Hindlimb muscle (tissue), 1 donor: Measurements from ENCODE around the gene VAPB. TPM values are rescaled to one million over a fixed set of nuclear protein-coding genes. Genes with fewer than 3 reads are reported as not detected.
"Not testable (repeated sequence)": the region's sequence is repeated elsewhere in the genome, so short reads cannot be mapped to it uniquely, and the experiment has no call there.

Experiments
- DNase-seq: peaks from one replicate; pipeline ENCODE4 v3.0.0-alpha.2; 2013
- polyA plus RNA-seq: library from polyadenylated mRNA; unstranded; fragments of 120-200 nt; gene quantifications from one replicate; pipeline ENCODE4 v1.2.1, GENCODE V29; 2013; ENCODE audit not compliant: insufficient read length

Gene VAPB
- polyA plus RNA-seq, result 54.2 TPM

DNA sequence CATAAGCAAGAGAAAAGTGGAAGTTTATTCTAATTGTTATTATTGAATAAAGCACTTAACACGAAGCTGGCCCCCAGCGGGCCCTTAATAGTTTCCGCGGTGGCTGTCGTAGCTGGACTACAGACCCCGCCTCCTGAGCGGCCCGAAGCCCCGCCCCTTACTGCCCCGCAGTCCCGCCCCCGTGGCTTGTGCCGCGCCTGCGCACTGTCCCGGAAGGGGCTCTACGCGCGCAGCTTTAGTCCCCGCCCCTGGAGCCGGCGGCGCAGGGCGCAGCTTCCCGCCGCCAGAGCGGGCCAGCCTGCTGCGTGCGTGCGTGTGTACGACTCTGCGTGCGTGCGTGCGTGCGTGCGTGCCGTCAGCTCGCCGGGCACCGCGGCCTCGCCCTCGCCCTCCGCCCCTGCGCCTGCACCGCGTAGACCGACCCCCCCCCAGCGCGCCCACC is at the start of gene VAPB:
TSS of gene VAPB (plus strand) at position 348 of the 442 bp plus-strand sequence. CDS start 231 bp downstream, outside the sequence.
- peak; percentile 97 for DNase-seq

- DNase-seq, result no peak
These were observed 49.3 kb upstream of the VAPB start for GRCh38 chr20:58339741-58340140.

DNA sequence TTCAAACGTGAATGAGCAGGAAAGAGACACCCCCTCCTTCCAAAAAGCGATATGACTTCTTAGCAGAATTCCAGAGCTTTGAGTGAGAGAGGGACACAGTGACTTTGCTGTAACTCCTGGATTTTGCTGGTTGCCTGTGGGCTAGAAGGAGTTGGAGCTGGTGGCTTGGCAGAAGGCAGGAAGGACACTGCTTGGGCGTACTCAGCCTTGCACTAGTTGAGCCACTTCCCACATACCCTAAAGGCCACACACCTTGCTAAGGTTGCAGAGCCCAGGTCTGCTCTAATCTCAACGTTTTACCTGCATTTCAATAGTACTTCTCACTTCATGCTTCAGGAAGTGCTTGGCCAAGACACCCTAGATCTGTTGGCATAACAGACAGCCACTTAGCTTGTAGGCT is 48.9 kb upstream of the VAPB start:
- no peak for DNase-seq

DNA sequence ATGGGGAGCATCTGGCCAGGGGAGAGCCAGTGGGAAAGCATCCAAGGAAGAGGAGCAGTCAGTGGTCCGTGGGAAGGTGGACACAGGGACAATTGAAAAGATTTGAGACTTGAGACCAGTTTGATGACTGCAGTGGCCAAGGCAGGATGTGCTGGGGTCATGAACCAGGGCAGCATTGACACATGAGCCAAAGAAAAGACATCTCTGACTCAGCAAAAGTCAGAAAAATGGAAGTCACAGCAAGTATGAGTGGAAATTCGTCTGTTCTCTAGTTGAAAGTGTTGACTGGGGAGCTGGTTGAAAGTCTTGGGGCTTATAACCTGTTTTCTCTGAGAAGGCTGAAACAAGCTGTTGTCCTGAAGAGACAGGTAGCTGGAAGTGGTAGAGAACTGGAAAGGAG is 48.2 kb upstream of the VAPB start:
- DNase-seq, result no peak

GRCh38 chr20:58342104-58342945 is 46.7 kb upstream of the VAPB start:
- no peak for DNase-seq

- no peak for DNase-seq
These were observed 44.3 kb upstream of the VAPB start for GRCh38 chr20:58344741-58345140.

DNA sequence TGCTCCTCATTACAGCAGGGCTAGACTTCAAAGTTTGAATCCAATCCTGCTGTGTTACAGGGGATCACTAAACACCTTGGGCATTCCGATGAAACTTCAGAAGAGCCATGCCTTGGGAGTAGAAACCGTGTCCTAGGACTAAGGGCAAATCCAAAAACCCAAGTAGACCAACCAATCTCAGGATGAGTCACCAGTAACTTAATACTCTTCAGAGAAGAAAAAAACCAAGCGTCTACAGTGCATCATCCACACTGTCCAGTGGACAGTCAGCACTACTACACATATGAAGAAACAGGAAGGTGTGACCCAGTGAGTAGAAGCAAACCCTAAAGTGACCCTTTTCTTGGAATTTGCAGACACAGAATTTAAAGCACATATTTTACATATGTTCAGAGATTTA is 39.5 kb upstream of the VAPB start:
- no peak for DNase-seq

DNA sequence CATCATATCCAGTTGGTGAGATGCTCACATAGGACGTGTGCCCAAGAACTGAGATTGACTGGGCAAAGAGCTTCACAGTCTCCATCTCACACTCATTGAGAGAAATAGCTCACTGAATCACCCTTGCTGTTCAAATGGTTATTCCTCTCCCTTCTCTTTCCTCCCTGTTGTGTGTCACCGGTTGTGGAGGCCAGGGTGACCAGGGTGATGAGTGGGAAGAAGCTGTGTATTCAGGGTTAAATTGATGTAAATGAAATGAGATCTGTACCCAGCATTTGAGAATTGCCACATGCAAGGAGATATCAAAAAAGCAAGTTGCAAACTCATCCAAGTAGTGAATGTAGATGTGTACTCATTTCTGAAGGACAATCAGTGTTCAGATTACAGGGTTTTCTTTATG is 36.6 kb upstream of the VAPB start:
- DNase-seq, result no peak

GRCh38 chr20:58359441-58359840 is 29.6 kb upstream of the VAPB start:
- no peak for DNase-seq

DNA sequence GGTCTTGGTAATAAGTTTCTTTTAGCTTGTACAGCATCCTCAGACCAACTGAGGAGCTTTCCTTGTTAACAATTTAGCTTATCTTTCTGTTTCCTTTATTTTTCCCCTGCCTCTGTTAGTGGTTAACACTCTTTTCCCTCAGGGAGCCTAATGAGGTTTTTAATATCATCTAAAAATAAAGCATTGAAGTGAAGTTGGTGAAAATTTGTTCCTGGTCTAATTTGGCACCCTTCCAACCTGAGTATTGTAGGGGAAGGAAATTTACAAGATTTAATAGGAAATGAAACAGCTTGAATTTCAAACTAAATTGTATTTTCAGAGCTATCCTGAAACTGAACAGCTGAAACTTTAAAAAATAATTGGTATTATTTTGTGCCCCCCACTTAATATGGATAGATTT is 28.1 kb upstream of the VAPB start:
- no peak for DNase-seq

GRCh38 chr20:58361481-58362205 is 27.4 kb upstream of the VAPB start:
- peak; percentile 35 for DNase-seq

DNA sequence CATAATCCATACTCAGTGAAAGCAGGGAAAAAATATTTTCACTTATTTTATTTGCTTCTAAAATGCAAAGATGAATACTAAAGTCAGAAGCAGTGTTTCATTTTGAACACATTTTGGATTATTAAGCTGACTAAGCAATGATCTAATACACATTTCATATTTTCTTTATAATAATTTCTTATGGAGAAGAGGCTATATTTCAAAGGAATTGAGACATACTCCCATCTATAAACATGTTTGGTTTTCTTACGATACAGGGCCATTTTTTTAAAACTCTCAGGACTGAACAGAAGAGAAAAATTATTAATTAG is 26.9 kb upstream of the VAPB start:
- DNase-seq, result no peak

- DNase-seq, result no peak
These were observed 26.1 kb upstream of the VAPB start for GRCh38 chr20:58362970-58363369.

DNA sequence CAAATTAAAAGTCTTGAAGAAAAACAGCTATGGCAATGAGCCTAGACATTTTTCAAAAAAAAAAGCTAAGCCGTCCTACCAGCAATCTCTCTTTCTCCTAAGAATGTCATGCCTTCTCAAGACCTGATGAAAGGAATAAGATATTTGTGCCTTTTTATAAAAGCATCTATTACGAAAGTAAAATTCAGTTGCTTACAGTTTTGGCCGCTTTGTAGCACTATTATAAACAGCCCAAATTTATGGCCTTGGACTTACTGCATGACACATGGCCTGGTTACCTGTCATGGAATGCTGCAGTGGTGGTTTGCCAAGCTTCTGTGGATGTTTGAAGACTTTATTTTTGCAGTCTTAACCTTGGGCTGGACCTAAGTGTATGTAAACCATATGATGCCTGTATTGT is 22.2 kb upstream of the VAPB start:
- no peak for DNase-seq

GRCh38 chr20:58372806-58373205 is 16.2 kb upstream of the VAPB start:
- no peak for DNase-seq

- not testable (repeated sequence) for DNase-seq
These were observed 15.7 kb upstream of the VAPB start for GRCh38 chr20:58373296-58373695.

DNA sequence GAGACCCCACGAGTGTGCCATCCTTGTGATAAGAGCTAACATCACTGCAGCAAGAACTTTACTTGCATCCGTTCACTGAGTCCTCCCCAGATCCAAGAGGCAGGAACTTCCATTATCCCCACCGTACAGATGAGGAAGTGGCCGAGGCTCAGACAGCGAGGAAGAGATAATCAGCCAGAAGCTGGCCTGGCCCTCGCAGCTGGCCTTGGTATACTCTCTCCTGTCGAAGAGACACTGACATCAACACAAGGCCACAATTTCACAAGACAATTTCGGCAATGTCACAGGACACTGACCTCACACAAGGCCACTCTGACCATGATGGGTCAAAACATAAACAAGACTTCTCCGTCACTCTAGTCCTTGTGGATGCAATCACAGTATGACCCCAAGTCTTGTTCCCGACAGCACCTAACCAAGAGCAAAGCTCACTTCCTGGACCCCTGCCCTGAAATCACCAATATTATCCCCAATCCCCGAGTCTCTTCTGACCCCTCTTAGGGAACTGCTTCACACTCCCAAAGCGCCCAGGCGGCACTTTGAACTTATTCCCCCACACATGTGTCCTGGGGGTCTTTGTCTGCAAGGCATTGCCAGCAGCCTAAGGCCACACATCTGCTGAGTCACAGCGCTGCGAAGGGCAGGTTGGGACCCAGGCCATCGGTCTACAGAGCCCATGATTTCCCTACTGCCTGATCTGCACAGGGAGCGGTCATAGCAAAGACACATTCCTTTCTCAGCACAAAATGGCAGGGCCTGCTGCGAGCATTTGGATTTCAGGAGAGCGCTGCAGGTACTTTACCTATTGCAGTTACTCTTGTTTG is 14.8 kb upstream of the VAPB start:
- DNase-seq, result no peak

DNA sequence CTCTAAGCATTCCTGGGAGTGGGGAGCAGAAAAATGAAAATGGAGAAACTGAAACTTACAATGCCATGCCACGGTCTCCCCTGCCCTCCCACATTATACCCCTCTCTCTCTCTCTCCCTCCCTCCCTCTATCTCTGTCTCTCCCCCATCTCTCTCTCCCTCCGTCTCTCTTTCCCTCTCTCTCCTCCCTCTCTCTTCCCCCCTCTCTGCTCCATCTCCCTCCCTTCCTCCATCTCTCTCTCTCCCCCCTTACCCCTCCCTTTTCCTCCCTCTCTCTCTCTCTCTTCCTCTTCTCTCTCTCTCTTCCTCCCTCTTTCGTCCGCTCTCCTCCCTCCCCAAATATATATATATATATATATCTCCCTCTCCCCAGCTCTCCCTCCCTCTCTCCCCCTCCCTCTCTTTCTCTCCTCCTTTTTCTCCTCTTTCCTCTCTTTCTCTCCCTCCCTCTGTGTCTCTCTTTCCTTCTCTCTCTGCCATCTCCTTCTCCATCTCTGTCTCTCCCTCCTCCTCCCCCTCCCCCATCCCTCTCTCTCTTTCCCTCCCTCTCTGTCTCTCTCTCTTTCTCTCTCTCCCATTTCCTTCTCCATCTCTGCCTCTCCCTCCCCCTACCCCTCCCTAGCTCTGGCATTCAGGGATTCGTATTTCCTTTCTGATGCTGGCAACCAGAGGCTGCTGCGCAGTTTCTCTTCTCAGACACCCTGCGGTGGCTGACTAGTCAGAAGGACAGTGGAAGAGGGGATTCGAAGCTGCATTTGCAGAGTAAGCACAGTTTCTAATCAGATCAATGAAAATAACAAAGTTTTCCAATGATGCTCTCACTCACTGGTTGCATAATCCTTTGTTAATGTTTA is 13.9 kb upstream of the VAPB start:
- peak; percentile 61 for DNase-seq

DNA sequence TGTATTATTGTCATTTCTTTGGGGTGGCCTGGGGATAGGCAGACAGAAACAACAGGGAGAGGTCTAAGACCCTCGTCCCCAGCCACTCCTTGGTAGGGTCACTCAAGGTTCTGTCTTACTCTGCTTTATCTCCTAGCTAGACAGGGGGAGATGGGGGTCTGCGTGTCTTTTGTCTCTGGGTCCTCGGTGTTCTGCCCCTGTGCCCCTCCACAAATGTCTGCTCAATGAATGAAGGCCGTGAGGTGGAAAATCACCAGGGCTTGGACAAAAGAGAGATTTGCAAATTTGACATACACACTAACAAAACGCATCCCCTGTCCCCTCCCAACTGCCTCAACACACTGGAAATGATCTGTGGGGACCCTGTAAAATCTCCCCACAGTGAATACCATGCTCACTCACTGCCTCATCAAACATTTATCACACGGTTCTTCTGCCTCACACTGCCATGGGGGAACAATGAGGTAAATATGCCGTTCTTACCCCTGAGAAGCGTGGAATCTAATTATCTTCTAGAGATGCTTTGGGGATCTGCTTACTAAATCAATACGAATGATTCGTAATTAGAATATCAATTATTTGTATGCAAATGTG is 13.2 kb upstream of the VAPB start:
- DNase-seq, result no peak

GRCh38 chr20:58377017-58377416 is 12.0 kb upstream of the VAPB start:
- DNase-seq, result no peak

- peak; percentile 51 for DNase-seq
These were observed 11.1 kb upstream of the VAPB start for GRCh38 chr20:58377766-58378401.
